GM21529 (cell line): ENCODE measurements around the gene DISC1.
"Not testable (repeated sequence)": the region's sequence is repeated elsewhere in the genome, so short reads cannot be mapped to it uniquely, and the experiment has no call there.

Source experiments
- ATAC-seq: cut with Tn5 transposase; IDR thresholded peaks from one replicate; pipeline ENCODE4 v1.9.1; 2021; ENCODE audit not compliant: unreplicated experiment

Gene DISC1

DNA sequence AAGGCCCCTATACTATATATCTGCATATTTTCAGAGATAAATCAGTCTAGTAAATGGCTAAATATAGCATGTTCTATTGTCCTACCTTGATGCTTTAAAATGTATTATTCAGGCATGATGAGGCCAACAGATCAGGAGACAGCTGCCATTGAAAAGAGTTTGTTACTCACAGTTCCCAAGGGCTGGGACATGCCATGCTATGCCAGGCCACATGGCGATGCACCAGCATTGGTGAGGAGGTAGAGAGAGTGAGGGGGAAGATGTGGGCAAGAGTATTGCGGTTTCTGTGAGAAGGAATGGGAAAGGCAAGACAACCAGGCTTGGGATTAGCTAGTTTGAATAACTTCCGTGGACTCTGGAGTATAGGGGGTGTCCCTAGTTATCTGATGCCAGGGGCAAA, 316.5 kb downstream of the DISC1 start:
- ATAC-seq, result no peak

DNA sequence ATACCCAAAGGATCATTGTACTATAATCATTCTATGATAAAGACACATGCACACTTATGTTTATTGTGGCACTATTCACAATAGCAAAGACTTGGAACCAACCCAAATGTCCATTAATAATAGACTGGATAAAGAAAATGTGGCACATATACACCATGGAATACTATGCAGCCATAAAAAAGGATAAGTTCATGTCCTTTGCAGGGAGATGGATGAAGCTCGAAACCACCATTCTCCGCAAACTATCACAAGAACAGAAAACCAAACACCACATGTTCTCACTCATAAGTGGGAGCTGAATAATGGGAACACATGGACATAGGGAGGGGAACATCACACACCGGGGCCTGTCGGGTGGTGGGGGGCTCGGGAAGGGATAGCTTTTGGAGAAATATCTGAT, 321.5 kb downstream of the DISC1 start:
- ATAC-seq, result not testable (repeated sequence)

DNA sequence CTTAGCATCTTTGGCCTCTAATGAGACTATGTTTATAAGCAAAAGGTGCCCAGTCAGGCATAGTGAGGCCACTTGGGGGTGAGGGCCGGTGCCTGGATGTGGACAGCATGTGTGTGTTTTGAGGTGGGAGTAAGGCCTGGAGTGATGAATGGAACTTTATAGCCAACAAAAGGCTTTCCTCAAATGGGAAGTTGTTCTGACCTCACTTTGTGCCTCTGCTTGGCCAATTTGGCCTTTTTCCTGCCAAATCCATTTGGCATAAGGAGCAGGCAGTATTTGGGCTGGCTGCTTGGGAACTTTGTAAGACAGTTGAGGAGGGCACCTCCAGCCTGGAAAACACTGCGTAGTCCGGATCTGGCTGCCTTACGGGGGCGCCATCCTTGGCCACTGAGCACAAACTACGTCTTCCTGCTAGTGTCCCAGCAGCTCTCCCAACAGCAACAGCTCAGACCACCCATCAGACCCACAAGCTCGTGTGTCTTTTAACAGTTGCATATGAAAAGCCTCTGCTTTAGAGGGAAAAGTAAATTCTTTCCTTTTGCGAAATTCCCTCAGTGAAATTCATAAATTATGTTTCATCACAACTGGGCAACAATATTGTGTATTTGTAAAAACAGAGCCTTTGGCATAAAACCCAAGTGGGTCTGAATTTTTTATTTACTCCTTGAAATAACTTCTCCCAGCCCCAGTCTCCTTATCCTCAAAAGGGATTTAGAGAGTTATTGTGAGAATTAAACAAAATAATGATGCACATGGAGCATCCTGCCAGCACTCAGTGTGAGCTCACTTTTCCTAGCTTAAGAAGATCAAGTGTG, 322.9 kb downstream of the DISC1 start:
- ATAC-seq, result no peak

DNA sequence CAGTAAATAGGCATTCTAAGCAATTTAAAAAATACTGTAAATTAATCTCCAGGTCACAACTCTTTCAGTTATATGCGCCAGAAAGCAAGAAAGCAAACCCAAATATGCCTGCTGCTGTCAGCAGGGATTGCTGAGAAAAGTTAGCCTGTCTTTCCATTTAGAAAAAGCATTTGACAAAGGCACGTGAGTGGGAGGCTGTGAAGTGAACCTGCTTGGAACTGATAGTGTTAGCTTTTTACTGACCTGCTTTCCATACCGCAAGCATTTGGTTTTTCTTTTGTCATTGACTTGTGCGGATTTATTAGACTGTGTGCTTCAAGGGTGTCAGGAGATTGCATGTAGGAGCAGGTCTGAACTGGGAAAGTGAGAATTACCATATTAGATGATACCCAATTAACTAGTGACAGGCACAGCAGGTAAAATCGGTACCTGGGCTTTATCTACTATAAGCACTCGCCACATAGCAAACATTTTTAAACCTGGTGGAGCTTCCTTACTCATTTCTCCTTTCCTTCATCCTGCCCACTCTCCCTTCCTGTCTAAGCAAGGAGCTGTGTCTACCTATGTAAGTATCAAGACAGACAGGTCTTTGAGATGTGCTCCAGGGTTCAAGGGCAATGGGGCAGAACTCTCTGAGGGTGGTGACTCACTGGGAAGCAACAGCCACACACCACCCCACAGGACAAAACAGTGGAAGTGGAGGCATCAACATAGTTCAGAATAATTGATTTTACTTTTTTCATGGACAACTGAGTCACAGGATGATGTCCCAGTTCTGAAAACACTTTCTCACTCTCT, 323.9 kb downstream of the DISC1 start:
- ATAC-seq, result no peak

DNA sequence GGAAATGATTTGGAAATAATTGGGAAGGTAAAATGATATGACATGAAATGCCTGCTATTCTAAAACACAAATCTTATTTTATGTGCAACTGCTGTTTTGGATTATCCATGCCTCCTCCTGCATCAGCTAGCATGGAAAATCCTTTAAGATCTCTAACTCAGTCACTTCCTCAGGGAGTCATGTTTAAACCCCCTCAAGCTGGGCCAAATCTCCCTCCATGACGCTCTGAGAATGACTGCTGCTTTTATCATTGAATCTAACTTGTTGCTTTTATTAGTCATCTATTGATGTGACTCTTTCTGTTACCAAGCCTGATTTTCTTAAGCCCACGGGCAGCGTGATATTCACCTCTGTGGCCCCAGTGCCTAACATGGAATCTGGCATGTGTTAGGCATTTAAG, 324.8 kb downstream of the DISC1 start:
- no peak for ATAC-seq

DNA sequence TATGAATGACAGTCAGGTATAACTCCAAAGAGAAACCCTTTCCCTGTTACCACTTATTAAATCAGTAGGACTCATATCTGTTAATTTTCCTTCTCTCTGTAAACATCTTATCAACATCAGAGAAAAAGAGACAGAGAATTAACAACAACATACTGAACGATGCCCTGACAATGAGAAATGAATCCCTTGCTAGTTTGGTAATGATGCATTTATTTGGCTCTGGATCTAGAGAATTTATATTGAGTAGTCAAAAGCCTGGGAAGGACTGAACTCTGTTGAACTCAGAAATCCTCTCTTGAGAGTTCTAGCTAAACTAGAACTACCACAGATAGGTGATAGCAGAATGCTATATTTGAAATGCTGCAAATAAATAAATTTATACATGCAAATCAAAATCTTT, 325.6 kb downstream of the DISC1 start:
- ATAC-seq, result no peak

DNA sequence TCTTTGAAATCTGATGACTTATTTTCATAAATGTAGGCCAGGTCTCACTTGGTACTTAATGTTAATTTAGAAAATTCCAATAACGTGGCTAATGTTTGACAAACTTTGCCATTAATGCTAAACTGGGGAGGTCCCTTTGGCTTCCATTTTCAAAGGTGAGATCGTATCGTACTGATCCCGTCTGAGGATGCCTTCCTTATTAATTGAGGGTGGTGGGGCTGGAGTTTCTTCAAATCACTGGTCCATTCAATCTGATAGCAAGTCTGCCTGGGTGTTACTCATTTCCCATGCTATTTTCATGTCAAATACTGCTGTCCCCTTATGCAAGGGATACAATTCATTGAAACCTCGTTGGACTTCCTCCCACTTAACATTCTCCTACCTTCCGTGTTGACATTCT, 327.1 kb downstream of the DISC1 start:
- no peak for ATAC-seq

DNA sequence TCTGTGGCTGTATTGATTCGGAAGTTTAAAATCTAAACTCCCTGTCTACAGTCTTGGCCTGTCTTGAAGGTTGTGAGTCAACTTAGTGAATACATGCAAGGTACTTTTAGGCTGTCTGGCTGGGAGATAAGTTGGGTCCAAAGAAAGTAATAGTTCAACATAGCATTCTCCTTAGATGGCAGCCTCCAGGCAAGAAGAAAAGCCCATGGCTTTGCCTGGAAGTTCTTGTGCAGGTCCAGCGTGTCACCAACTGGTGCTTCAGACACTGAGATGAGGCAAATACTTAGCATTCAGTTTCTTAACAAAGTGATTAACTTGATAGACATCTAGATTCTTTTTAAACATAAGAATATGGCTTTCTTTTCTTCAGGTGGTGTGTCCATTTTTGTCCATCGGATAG, 328.2 kb downstream of the DISC1 start:
- ATAC-seq, result no peak

DNA sequence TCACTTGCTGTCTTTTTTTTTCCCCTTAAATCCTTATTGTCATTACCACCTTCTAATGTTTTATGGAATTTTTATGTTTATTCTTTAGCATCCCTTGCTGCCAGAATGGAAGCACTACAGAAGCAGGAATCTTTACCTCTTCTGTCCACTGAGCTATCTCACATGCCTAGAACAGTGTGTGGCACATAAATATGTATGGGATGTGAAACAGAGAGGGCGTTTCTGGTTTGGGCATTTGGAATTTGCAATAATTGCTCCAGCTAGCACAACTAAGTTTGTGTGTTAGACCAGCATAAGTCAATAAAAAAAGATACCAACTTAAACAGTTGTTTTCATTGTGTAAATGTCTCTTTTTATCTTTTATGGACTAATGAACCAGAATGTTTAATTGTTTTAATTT, 330.8 kb downstream of the DISC1 start:
- no peak for ATAC-seq

DNA sequence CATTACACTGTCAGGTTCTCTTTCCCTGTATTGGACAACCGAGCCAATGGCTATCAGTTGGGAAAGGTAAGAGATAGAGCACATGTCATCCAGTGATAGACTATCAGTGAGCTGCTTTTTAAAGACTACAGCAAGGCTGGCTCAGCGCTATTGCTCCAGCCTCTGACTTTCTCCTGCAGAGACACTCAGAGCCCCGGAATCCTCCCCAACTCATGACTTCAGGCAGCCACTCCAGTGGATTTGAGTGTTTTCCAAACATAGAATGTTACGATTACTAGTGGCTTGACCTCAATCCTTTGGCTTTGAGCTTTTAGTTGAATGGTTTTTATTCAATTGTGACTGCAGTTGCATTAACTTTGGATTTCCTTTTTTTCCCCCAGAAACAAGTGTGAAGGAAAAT, 331.9 kb downstream of the DISC1 start:
- ATAC-seq, result no peak

DNA sequence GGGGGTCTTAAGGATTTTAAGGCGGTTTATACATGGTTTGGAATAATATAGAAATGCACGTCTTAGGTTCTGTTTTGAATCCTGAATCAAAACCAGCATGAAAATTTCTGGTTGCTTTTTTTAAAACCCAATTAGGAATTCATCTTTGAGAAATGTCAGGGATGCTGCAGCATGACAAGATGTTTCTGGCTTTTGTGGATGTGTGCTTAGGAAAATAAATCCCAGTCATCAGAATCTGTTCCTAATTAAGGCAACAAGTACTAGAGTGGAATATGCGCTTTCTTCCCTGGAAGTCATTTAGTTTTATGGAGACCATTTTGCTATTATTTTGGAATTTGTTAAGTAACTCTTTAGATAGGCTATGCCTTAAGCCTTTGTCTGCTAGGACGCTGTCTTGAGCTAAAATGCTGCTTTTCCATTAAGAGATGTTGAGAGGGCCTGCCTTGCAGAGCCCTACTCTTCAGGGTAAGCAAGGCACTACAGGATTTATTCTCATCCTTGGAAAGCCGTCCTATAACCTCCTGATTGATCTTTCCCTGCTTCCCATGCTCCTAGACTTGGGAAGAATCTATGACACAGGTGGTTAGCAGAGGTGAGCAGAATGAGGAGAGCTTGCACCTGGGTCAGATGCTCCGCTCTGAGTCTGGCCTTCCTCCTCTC, 332.8 kb downstream of the DISC1 start:
- no peak for ATAC-seq

DNA sequence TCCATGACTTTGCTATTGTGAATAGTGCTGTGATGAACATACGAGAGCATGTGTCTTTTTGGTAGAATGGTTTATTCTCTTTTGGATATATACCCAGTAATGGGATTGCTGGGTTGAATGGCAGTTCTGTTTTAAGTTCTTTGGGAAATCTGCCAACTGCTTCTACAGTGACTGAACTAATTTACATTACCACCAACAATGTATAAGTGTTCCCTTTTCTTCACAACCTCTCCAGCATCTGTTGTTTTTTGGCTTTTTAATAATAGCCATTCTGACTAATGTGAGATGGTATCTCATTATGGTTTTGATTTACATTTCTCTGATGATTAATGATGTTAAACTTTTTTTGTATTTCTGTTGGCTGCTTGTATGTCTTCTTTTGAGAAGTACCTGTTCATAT, 335.2 kb downstream of the DISC1 start:
- not testable (repeated sequence) for ATAC-seq

DNA sequence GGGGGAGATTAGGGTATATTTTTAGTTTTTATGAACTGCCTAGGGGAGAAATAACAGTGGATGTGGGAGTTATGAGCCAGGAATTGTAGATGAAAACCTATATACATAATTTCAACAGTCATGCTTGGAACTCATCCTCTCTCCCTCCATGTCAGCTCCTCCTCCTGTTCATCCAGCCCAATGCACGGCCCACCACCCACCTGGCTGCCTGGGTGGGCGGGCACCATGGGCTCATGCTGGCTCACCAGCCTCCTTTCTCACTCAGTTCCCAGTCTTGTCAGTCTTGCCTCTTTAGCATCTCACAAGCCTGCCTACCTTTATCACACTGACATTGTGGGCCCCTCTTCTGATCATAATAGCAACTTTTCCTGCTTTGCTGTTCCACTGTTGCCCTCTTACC, 336.0 kb downstream of the DISC1 start:
- no peak for ATAC-seq

DNA sequence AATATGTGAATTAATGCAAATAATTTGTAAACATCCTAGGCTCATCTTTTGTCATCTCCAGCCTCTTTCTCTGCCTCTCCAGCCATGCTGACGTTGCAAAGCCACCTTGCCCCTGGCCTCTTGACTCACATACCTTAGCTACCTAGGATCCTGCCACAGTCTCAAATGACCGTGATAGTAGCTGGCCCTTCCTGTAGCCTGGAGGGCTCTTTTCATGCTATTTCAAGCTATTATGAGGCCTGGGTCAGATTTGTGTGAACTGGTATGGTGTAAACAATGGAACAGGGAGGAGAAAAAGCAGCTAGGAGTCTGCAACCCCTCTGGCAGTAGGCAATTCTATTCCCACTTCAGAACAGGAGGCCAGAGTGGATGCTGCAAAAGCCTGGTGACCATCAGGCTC, 337.7 kb downstream of the DISC1 start:
- ATAC-seq, result no peak

DNA sequence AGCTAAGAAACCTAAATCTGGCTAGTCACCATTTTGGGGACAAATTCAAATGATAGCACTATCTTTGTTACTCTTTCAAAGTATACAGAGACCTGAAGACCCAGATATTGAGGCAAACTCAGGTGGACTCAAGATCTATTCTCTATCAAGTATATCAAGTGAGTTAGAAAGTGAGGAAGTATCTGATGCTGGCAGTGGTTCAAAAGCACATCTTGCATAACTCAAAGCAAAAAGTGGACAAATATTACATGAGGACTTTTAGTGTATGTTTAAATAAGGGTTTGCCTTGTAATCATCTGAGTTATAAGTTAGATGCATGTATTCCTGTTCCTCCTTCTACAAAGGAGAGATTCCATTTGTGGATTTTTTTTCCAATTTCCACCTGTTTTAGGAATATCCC, 338.4 kb downstream of the DISC1 start:
- no peak for ATAC-seq

DNA sequence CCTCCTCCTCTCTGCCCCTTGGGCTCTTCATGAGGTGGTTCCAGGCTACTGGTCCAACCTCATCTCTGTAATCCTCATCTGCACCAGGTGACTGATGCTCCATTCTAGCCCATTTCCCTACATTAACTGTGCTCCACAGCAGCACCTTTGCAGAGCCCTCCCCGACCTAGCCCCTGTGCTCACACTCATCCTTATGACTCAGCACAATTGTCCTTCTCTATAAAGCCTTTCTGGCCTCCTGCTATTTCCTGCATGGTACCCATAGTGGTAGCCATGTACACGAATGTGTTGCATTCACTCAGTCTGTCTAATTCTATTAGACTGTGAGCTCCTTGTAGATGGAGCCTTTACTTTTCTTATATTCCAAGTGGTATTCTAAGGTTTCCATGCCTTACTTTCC, 339.0 kb downstream of the DISC1 start:
- ATAC-seq, result no peak

DNA sequence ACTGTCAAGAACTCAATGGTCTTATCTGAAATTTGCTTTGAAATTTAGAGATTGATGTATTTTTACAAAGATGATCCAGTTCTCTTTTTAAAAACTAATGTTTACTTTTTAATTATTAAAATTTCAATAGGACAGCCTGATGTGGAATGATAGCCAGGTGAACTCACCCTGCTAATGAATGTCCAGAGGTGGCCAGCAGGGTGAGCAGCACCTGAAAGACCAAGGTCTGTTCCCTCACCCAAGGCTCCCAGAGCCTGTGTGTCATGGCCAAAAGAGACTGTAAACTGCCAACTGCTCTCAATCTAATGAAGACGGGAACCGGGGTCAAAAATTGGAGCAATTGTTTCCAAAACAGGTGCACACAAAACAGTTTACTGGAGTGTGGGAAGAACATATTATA, 340.4 kb downstream of the DISC1 start:
- no peak for ATAC-seq

DNA sequence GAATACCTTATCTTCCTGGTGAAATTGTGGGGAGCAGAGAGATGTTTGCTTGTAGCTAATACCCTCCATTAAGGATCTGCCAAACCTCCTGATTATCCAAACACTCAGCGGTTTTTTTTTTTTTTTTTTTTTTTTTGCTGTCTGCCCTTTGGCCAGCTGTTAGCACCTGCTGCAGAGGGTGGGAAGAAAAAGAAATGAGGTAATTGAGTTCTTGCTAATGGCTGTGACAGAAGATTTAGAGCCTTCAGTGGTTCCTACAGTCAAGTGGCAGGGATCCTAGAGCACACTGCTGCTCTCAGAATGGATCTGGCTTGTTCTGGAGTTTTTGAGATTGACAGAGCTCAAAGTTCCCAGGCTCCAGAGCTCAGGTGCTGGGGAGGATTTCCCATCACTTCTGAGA, 342.5 kb downstream of the DISC1 start:
- ATAC-seq, result no peak

DNA sequence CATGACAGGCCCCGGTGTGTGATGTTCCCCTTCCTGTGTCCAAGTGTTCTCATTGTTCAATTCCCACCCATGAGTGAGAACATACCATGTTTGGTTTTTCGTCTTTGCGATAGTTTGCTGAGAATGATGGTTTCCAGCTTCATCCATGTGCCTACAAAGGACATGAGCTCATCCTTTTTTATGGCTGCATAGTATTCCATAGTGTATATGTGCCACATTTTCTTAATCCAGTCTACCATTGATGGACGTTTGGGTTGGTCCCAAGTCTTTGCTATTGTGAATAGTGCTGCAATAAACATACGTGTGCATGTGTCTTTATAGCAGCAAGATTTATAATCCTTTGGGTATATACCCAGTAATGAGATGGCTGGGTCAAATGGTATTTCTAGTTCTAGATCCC, 343.2 kb downstream of the DISC1 start:
- ATAC-seq, result not testable (repeated sequence)

DNA sequence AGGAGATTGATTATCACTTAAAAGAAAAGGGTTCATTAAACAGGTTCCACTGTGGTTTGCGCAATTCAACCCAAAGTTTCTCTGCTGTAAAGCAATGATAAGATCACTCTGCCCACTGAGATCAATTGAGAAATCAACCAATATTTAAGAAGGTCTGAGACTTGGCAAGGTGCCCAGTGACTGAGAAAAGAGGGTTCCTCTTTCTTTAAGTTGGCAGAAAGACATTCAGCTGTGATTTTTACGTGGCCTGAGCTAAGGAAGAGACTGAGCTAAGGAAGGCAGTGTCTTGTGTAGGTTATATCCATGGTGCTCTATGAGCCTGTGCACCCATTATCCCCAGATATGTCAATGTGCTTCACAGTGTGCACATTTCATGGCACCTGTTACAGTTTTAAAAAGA, 344.1 kb downstream of the DISC1 start:
- ATAC-seq, result no peak

DNA sequence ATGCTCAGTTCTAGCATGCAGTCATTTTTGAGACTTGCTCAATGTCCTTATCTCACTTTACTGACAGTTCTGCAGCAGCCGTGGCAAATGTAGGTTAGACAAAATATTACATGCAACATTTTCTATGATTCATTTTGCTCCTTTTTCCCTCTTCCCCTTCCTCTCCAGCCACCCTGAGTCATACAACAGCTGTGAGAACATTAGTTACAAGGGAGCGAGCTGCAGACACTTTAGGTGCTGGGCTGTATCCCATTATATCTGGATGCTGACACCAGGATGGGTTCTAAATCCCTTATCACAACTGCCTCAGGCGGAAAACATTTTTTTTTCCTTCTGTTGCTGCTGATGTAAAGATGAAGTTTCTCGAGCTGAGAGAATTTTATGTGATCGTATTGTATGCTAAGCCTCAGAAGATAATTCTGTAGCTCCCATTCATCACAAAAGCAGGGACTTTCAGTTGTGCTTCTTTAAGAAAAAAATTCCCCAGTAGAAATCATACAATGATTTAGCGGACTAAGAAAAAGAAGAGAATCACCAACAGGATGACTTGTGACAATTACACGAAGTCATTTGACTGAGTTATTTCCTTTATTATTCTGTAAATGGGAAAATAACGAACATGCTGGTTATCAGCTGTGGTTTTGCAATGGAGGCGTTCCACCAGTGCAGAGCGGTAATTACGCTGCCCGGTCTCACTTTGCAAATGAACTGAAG, 345.0 kb downstream of the DISC1 start:
- no peak for ATAC-seq
